Glomerular visceral epithelial cell (primary cell): ENCODE measurements around the gene PIGB.
"Not testable (repeated sequence)": the region's sequence is repeated elsewhere in the genome, so short reads cannot be mapped to it uniquely, and the experiment has no call there.

Experiments
- DNase-seq: peaks from one replicate; pipeline ENCODE4 v3.0.0-alpha.2; 2016; ENCODE audit errors: extremely low spot score

The PIGB gene

GRCh38 chr15:55297315-55297714 lies 21.7 kb upstream of the PIGB start:
- no peak for DNase-seq

GRCh38 chr15:55302801-55303200 lies 16.2 kb upstream of the PIGB start:
- DNase-seq = not testable (repeated sequence)

GRCh38 chr15:55319537-55320237 lies 665 bp downstream of the PIGB start:
- DNase-seq = no peak

GRCh38 chr15:55320238-55320550 lies 1.2 kb downstream of the PIGB start:
- DNase-seq = no peak

- DNase-seq = no peak
Measured at GRCh38 chr15:55320963-55321362, 1.9 kb downstream of the PIGB start.

- no peak for DNase-seq
Measured at GRCh38 chr15:55322467-55322866, 3.4 kb downstream of the PIGB start.

GRCh38 chr15:55327387-55327786 lies 8.4 kb downstream of the PIGB start:
- DNase-seq = no peak

GRCh38 chr15:55334371-55334770 lies 15.3 kb downstream of the PIGB start:
- no peak for DNase-seq

- no peak for DNase-seq
Measured at GRCh38 chr15:55334997-55335396, 16.0 kb downstream of the PIGB start.

GRCh38 chr15:55337160-55337559 lies 18.1 kb downstream of the PIGB start:
- DNase-seq = no peak

- no peak for DNase-seq
Measured at GRCh38 chr15:55343168-55343567, 24.1 kb downstream of the PIGB start.

GRCh38 chr15:55344206-55344605 lies 25.2 kb downstream of the PIGB start:
- no peak for DNase-seq

- DNase-seq = no peak
Measured at GRCh38 chr15:55348281-55348778, 29.3 kb downstream of the PIGB start.

GRCh38 chr15:55349282-55349681 lies 30.3 kb downstream of the PIGB start:
- no peak for DNase-seq

GRCh38 chr15:55353025-55353424 lies 34.0 kb downstream of the PIGB start:
- DNase-seq = no peak

GRCh38 chr15:55356985-55357585 lies 38.1 kb downstream of the PIGB start:
- DNase-seq = no peak

GRCh38 chr15:55357774-55358173 lies 38.8 kb downstream of the PIGB start:
- DNase-seq = no peak

- no peak for DNase-seq
Measured at GRCh38 chr15:55358471-55358870, 39.4 kb downstream of the PIGB start.

- no peak for DNase-seq
Measured at GRCh38 chr15:55360256-55360655, 41.2 kb downstream of the PIGB start.

- no peak for DNase-seq
Measured at GRCh38 chr15:55361048-55361447, 42.0 kb downstream of the PIGB start.

- no peak for DNase-seq
Measured at GRCh38 chr15:55362641-55363040, 43.6 kb downstream of the PIGB start.

- DNase-seq = no peak
Measured at GRCh38 chr15:55366981-55367380, 48.0 kb downstream of the PIGB start.

GRCh38 chr15:55372701-55373440 lies 53.8 kb downstream of the PIGB start:
- no peak for DNase-seq
